ENCODE results near the gene LBX2.

The LBX2 gene, protein sequence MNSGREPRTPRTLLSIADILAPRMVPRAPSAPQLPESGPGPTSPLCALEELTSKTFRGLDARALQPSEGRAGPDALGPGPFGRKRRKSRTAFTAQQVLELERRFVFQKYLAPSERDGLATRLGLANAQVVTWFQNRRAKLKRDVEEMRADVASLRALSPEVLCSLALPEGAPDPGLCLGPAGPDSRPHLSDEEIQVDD

DNA sequence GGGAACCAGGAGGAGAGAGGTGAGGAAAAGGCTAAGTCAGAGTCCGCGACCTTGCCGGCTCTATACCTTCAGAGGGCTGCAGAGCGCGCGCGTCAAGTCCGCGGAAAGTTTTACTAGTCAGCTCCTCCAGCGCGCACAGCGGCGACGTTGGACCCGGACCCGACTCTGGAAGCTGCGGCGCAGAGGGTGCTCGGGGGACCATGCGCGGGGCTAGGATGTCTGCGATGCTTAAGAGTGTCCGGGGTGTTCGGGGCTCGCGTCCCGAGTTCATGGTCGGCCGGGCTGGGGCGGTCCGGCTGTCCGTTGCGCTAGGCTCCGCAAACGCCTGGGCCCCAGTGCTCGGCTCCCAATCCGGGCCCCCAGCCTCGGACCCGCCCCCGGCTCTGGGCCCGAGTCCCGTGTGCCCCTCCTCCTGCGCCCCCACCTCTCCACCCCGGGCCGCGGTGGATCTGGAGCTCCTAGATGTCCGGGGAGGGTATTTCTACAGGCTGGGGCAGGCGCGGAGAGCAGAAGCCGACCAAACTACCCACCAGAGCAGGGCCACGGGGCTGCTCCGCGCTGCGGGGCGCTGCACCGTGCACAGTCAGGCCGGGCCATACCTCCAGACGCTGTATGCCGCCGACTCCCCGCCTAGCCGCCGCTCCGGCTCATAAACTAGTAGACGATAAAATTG, at the start of gene LBX2:
Gene LBX2 (minus strand): TSS at position 337 of the 673 bp plus-strand sequence. CDS start 66 bp downstream, at position 271.
- no peak for DNase-seq (ENCODE audit: low read depth)

DNA sequence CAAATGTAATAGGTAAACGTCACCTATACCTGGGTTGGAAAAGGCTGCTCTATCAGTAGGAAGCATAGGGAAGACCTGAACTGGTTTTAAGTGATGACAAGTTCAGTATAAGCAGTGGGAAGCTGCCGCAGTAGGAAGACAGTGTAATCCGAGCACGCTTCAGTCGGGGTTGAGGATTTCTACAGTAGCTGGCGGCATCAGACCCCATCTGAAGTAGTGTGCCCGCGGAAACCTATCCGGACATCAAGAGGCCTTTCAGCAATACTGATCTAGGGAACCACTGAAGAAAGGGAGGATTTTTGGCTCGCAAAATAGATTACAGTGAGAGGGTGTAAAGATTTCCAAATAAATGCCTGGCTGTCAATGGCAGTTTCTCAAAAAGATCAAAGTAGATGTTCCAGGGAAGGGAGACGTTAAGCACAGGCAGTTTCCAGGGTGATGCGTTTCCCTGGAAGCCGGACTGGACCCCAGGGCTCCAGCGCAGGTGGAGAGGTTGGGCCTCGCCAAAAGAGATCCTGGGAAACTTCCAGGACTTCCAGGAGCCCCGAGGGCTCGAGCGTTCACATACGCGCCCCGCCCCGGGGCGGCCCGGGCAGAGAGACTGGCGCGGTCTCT, 49.0 kb upstream of the LBX2 start:
- DNase-seq (ENCODE audit: low read depth), result no peak

DNA sequence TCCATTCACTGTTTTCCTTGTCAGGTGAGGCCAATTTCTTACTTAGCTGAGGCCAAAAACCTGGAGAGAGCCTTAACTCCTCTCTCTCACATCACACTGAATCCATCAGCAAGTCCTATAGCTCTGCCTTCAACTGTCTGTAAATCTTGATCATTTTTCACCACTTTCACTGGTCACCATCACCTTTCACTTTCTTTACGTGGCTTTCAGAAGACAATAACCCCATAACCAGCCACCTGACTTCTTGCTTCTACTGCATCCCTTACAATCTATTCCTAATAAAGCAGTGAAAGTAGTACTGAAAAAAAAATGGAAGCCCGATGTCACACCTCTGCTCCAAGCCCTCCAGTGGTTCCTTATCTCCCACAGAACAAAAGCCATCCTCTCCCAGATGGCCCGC, 46.6 kb upstream of the LBX2 start:
- DNase-seq (ENCODE audit: low read depth), result no peak

DNA sequence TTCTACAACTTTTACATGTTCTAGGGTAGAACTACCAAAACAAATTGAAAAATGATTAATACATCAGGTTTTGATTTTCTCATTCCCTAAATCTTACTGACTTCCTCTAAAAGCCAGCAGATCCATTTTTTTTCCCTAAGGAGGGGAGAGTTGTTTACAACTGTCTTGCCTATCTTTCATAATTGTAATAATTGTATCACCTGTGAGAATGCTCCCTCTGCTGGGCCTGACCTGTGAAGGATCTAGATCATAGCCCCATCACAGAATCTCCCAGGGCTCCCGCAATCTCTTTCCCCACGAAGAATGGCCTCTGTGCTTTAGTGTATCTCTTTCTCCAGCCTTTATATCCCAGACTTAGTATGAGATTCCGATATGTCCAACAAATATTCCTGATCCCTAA, 45.2 kb upstream of the LBX2 start:
- DNase-seq (ENCODE audit: low read depth), result no peak

DNA sequence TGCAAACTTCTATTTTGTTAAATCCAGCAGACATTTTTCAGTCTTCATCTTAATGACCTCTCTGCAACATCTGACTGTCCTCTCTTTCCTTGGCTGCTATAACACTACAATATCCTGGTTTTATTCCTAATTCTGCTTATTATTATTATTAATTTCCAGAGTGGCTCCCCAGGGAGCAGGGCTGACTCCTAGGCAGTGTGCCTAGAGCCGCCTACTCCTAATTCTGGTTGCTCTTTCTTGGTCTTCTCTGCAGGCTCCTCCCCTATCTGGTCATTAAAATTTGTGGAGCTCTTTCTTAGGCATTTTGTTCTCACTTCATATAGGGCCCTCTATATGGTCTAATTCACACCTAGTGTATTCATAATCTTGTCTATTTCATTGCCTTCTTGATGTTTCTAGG, 43.6 kb upstream of the LBX2 start:
- no peak for DNase-seq (ENCODE audit: low read depth)

DNA sequence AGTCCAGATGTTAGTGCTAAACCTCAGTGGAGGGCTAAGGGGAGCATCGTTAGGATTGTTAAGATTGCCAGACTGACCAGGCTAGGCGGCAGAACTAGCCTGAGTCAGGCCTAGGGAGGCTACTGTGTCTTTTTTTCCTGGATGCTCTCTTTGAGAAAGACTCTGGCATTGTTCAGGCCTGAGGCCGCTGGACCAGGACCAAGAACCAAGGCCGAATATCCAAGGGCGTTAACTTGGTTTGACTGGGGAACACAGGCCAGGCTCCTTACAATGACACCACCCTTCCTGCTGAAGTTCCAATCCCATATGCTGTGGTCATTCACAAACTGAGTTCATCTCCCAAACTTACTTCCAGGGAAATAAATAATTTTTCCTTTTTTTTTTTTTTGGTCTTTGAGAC, 40.9 kb upstream of the LBX2 start:
- no peak for DNase-seq (ENCODE audit: low read depth)

DNA sequence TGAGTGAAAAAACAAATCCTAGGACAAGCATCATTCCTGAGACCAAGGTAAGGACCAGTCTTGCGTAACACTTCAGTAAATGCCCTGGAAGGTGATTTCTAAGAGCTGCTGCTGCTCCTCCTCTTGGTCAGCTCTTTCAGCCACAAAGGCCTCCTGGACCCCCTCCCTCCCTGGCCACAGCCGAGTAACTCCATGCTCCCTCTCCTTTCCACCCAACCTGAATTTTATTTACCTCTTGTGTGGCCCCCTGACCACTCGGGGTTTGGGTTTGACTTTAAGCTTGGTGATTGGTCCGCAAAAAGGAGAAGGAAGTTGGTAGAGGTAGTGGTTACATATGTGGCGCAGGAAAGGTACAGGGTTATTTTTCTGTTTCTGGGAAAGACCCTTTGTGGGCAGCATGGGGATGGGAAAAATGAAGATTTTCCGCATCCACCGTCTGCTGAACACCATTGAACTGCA, 39.5 kb upstream of the LBX2 start:
- no peak for DNase-seq (ENCODE audit: low read depth)

DNA sequence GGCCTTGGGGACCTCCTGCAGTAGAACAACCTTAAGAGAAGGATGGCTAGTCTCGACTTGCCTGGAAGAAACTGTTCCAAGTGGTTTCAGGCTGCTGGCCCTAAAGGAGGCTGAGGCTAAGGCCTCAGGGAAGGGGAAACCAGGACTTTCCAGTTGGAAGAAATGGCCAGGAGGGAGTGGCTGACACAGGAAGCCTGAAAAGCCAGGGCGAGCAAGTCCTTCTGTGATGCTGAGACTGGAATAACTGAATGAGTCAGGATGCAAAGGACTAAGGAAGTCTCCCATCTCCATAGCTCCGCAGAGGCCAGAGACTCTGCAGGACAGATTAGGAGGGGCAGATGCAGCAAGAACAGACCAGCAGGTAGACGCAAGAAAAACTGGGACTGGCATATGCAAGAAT, 37.7 kb upstream of the LBX2 start:
- DNase-seq (ENCODE audit: low read depth), result no peak

DNA sequence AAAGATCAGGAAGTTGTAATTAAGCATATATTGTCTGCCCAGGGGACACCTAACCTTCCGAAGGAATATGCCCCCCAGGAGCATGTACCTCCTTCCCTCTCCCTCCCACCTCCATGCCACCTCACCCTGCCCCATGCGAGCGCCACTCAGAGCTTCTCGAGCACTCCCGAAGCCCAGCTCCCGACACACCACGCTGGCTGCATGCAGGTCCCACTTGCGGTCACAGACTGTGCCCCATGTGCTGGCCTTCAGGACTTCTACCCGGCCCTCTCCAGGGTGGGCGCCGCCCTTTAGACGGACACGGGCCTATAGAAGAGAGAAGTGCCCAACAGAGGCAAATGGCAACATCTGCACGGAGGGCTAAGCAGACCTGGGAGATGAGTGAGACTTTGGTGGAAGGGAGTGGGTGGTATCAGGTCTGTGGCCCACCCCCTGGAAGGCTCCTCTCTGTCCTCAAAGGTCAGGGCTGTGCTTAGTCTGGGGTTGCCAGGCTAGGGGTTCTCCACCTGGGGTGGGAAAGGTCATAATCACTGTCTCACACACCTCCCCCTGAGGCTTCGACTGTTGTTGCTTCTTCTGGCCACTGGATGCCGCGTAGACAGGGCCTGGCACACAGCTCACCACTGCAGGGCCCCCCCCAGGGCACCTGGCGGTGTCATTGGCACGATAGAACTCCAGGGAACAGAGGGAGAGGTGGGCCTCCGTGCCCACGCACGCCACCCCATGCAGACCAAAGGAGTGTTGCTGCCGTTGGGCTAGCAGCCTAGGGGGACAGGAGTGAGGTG, 37.0 kb upstream of the LBX2 start:
- no peak for DNase-seq (ENCODE audit: low read depth)

DNA sequence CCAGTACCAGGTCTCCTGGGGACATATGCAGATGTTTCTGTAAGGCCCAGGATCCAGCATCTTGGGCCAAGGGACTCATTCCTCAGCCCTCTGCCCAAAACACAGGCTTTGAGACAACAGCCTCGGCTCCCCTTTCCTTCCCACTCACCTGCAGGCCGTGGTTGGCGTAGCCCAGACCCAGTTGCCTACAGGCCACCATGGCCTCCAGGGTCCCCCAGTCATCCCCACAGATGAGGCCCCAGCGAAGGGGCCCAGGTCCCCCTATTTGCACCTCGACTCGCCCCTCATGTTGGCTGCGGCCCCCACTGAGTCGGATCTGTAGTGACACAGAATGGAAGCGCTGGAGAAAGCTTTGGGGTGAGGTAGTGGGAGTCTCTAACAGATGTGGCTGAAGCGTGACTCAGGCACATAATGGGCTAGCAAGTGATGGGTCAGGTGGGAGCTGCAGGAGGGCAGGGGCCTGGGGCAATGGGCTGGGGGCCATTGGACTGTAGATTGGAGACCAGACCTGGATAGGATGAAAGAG, 36.1 kb upstream of the LBX2 start:
- no peak for DNase-seq (ENCODE audit: low read depth)

DNA sequence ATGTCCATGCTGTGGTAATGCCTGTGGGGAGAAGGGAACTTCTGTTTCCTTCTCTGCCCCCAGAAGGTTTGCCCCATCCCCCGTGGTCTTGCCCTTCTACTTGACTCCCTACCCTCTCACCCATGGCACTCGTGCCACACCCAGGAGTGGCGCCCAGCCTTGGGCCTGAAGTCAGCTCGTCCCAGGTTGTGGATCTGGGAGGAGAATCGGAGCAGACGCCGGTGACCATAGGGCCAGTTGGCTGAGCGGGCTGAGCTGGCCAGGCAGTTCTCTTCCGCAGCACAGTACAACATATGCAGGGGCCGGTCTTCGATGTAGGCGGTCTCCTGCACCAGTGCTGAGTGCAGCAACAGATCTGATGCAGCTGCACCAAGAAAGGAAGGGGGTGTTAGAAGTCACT, 35.0 kb upstream of the LBX2 start:
- no peak for DNase-seq (ENCODE audit: low read depth)

DNA sequence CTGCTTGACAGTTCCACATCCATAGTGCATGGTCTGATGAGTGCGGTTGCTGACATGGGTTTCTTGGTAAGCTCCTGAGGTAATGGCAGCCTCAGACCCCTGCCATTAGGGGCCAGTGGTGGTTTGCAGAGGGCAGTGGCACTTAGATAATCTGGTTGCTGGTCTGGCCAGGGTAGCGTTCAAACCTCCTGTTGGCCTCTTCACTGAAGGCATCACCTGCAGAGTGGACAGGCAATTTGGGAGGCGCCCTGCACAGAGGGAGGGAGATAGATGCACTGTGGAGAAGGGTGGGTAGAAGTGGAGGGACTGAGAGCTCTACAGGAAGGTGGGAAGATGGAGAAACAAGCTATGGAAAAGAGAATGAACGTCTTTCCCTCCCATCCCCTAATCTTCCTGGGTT, 34.1 kb upstream of the LBX2 start:
- no peak for DNase-seq (ENCODE audit: low read depth)

DNA sequence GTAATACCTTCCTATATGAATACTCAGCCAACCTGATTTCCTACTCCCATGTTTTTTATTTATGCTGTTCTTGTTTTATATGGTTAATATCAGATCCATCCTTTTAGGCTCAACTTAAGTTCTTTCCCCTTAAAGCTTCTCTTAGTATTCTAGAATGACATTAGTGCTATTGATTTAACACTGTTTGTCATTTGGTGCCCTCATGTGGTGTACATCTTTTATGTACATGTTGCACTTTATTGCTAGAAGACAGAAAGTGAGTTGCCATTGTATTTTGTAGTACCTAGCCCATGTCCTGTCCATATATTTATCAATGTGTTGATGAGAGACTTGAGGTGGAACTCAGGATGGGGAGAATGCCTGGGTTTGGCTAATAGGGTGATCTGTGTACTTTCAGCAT, 32.8 kb upstream of the LBX2 start:
- no peak for DNase-seq (ENCODE audit: low read depth)

DNA sequence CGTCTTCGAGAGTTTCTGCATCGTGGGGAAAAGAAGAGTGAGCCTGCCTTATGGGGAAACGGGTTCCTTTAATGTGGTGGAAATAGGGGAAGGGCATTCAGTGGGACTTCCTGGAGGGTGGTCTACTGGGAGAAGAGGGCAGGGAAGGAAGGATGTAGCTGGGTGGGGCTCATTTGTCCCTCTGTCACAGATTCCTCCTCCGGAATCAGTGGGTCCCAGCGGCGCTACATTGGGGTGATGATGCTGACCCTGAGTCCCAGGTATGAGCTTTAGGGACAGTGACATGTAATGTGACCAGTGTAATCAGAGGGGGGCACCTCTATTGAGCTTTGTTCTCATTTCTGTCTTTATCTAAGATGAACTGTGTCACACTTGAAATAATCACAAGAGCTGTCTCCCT, 32.3 kb upstream of the LBX2 start:
- DNase-seq (ENCODE audit: low read depth), result no peak

DNA sequence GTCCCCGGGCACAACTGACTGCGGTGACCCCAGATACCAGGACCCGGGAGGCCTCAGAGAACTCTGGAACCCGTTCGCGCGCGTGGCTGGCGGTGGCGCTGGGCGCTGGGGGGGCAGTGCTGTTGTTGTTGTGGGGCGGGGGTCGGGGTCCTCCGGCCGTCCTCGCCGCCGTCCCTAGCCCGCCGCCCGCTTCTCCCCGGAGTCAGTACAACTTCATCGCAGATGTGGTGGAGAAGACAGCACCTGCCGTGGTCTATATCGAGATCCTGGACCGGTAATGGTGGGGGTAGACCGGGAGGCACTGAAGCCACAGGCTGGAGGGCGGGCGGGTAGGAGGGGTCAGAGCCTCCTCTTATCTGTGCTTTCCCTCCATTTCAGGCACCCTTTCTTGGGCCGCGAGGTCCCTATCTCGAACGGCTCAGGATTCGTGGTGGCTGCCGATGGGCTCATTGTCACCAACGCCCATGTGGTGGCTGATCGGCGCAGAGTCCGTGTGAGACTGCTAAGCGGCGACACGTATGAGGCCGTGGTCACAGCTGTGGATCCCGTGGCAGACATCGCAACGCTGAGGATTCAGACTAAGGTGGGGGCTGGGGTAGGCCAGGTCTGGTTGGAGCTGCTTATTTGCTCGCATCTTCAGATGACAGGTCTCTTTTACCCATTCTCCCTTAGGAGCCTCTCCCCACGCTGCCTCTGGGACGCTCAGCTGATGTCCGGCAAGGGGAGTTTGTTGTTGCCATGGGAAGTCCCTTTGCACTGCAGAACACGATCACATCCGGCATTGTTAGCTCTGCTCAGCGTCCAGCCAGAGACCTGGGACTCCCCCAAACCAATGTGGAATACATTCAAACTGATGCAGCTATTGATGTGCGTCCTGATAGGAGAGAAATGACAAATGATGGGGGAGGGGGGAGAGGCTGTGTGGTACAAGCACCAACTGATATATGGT, 31.1 kb upstream of the LBX2 start:
- DNase-seq (ENCODE audit: low read depth), result no peak

DNA sequence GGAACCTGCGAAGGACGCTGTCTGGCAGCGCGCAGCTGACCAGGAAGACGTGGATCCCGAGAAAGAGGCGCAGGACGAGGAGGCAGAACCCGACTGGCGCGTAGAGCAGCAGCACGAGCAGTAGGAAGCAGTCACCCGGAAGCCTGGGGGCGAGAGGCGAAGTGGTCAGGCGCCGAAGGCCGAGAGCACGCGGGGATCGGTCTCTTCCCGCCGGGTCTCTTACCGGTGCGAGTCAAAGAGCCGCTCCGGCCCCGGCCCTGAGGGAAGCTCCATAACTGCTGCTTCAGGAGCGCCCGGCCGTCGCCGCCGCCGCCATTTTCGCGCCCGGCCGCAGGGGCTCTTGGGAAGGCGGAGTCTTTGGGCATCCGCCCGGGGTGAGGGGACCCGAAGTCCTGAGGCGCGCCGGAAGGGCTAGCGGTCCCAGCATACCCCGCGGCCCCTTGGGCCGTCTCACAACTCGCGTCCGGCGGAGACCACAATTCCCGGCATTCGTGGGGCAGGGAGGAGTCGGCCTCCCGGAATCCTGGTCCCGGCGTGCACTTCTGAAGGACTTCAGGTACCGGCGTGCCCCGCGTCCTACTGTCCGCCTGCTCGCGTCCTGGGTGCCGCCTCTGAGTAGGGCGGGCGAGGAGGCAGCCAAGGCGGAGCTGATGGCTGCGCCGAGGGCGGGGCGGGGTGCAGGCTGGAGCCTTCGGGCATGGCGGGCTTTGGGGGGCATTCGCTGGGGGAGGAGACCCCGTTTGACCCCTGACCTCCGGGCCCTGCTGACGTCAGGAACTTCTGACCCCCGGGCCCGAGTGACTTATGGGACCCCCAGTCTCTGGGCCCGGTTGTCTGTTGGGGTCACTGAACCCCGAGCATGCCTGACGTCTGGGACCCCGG, 30.2 kb upstream of the LBX2 start, which contains the start of the genes AUP1 and HTRA2:
Gene AUP1 (minus strand): TSS at position 350 of the 882 bp plus-strand sequence. CDS start 77 bp downstream, at position 273.
Gene HTRA2 (plus strand): TSS at position 577 of the 882 bp plus-strand sequence. CDS start 74 bp downstream, at position 651.
- DNase-seq (ENCODE audit: low read depth), result peak; percentile 96

DNA sequence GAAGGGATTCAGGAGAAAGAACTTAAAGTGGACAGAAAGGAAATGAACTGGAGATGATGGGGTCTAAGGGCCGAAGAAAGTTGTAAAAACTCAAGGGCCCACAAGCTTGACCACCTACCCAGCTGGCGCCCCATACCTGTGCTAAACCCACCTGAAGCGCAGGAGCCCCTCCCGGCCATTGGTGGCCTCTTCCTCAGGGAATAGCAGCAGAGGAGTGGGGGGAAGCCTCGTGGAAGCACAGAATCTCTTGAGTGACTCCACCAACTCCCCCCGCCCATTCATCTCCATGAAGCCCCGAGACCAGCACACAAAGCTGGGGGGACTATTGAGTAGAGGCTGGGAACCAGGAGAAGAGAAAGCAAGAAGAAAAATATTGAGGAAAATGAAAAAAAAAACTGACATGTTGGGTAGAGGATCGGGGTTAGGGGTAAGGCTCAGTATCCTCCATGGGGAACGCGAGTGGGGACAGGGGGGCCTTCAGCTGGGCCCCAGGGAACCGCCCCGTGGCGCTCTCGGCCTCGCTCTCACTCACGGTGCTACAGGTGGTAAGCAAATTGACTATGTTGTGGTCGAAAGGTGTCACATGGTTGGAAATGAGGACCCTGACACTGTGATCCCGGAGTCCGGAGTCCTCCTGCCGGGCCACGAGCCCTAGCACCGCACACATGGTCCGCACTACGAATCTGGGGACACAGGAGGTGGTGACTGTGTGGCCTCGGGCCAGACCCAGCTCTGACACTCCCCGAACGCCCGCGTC, 29.4 kb upstream of the LBX2 start:
- no peak for DNase-seq (ENCODE audit: low read depth)

DNA sequence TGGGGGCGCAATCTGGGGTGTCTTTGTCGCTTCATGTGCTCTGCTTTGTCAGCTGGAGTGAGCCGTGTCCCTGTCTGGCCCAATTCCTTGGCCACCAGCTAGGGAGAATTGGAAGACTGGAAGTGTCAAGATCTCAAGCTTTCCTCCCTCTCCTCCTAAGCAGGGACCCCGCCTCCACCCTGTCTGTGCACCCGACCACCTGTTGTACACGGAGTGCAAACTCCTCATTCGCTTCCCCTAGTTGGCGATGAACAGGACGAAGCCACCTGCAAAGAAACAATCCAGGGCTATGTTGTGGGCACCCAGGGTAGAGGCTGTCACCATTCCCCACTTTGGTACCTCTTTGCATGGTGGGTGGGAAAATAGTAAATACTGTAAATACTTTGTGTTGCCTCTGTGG, 28.3 kb upstream of the LBX2 start:
- DNase-seq (ENCODE audit: low read depth), result no peak

DNA sequence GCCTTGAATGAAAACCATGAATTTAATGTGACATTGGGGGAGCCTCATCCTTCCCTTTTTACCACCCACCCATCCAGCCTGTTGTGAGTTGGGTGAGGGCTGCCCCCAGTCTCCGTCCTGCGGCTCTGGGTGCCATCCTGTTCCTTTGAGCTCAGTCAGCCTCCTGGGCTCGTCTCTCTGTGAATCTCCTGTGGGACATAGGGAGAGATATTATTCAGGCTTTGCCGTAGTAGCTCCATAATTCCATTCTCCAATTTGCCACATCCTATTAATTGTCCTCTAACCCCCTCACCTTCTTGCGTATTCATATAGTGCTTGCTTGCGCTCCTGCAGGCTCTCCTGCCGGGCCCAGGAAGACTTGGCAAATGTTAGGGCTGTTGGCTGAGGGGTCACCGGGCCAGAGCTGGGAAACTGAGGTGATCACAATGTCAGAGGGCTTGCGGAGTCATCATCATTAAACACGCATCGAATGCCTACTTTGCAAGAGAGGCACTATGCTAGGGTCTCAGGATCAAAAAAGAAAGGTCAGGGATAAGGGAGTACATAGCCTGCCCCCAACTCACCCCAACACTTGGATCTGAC, 27.3 kb upstream of the LBX2 start:
- no peak for DNase-seq (ENCODE audit: low read depth)

Data from non-pigmented ciliary epithelial cell (primary cell).